Liver (tissue), 9 donors: ENCODE data around the gene FMN1. TPM values are rescaled to one million over a fixed set of nuclear protein-coding genes. Genes with fewer than 3 reads are reported as not detected.

Source experiments
- DNase-seq: peaks from one replicate; pipeline ENCODE4 v3.0.0-alpha.2; 2017; ENCODE audit warnings: low spot score
- H3K27ac ChIP-seq, 2 donors: one replicate each; pipeline ENCODE4 v1.7.0; 2013; ENCODE audit warnings: inconsistent platforms in 2 of 2, low read length in 2 of 2, control low read depth in 1 of 2, low read depth in 1 of 2, mild to moderate bottlenecking in 1 of 2
- H3K27me3 ChIP-seq, 4 donors: one replicate each; pipeline versions ENCODE4 v1.6.1 to v1.7.0; 2013; ENCODE audit warnings: low read length in 3 of 4, inconsistent platforms in 1 of 4, mild to moderate bottlenecking in 1 of 4, moderate library complexity in 1 of 4; ENCODE audit not compliant: control insufficient read depth in 4 of 4, insufficient read depth in 4 of 4
- H3K36me3 ChIP-seq, 4 donors: one replicate each; pipeline versions ENCODE4 v1.6.1 to v1.7.0; 2013; ENCODE audit warnings: low read length in 3 of 4, mild to moderate bottlenecking in 3 of 4, low read depth in 1 of 4, moderate library complexity in 1 of 4; ENCODE audit not compliant: control insufficient read depth in 4 of 4, insufficient read depth in 3 of 4
- H3K4me1 ChIP-seq, 4 donors: one replicate each; pipeline versions ENCODE4 v1.6.1 to v1.7.0; 2013; ENCODE audit warnings: low read length in 3 of 4, mild to moderate bottlenecking in 3 of 4, moderate library complexity in 1 of 4; ENCODE audit not compliant: control insufficient read depth in 4 of 4, insufficient read depth in 4 of 4
- H3K4me3 ChIP-seq, 3 donors: one replicate each; pipeline versions ENCODE4 v1.6.1 to v1.7.0; 2013; ENCODE audit warnings: low read length in 3 of 3, control low read depth in 1 of 3, low read depth in 1 of 3, mild to moderate bottlenecking in 1 of 3
- H3K9ac ChIP-seq, 2 donors: one replicate each; pipeline ENCODE4 v1.7.0; 2013; ENCODE audit warnings: low read length in 2 of 2, mild to moderate bottlenecking in 2 of 2, moderate library complexity in 2 of 2, control low read depth in 1 of 2, low read depth in 1 of 2
- H3K9me3 ChIP-seq, 4 donors: one replicate each; pipeline versions ENCODE4 v1.6.1 to v1.7.0; 2013; ENCODE audit warnings: low read length in 3 of 4; ENCODE audit not compliant: control insufficient read depth in 4 of 4
- EGR1 ChIP-seq, 2 donors: IDR thresholded peaks; 2 replicates each; pipeline ENCODE4 v1.6.1; 2016 to 2018; ENCODE audit warnings: antibody characterized with exemption in 2 of 2, low read depth in 2 of 2
- FOXA1 ChIP-seq: IDR thresholded peaks from 2 replicates; pipeline ENCODE4 v1.6.1; 2016; ENCODE audit warnings: antibody characterized with exemption
- FOXA2 ChIP-seq: IDR thresholded peaks from 2 replicates; pipeline ENCODE4 v1.6.1; 2016; ENCODE audit warnings: antibody characterized with exemption
- GABPA ChIP-seq, 2 donors: IDR thresholded peaks in 1 of 2; conservative IDR thresholded peaks in 1 of 2; 2 replicates each; pipeline ENCODE4 v1.6.1; 2016; ENCODE audit warnings: antibody characterized with exemption in 2 of 2, mild to moderate bottlenecking in 1 of 2, moderate library complexity in 1 of 2
- HNF4A ChIP-seq, 2 donors: conservative IDR thresholded peaks; 2 replicates each; pipeline ENCODE4 v1.6.1; 2016; ENCODE audit warnings: antibody characterized with exemption in 2 of 2, mild to moderate bottlenecking in 2 of 2
- HNF4G ChIP-seq: IDR thresholded peaks from 2 replicates; pipeline ENCODE4 v1.6.1; 2016; ENCODE audit warnings: antibody characterized with exemption
- JUND ChIP-seq, 2 donors: IDR thresholded peaks; 2 replicates each; pipeline ENCODE4 v1.6.1; 2016; ENCODE audit warnings: antibody characterized with exemption in 2 of 2
- NR2F2 ChIP-seq: IDR thresholded peaks from 2 replicates; pipeline ENCODE4 v1.6.1; 2016; ENCODE audit warnings: antibody characterized with exemption
- RAD21 ChIP-seq, 2 donors: IDR thresholded peaks; 2 replicates each; pipeline ENCODE4 v1.6.1; 2016; ENCODE audit warnings: antibody characterized with exemption in 2 of 2, mild to moderate bottlenecking in 2 of 2
- RXRA ChIP-seq, 2 donors: IDR thresholded peaks; 2 replicates each; pipeline ENCODE4 v1.6.1; 2017 to 2018; ENCODE audit warnings: antibody characterized with exemption in 2 of 2, mild to moderate bottlenecking in 1 of 2
- YY1 ChIP-seq: IDR thresholded peaks from 2 replicates; pipeline ENCODE4 v1.6.1; 2016; ENCODE audit warnings: antibody characterized with exemption, mild to moderate bottlenecking
- WGBS: extraction: QIAGEN DNeasy Blood & Tissue Kit; methylation state at CpG from one replicate; pipeline ENCODE4 v1.1.7; 2013; 5-methylcytosine and 5-hydroxymethylcytosine counted together
- polyA plus RNA-seq, 2 donors: library from polyadenylated mRNA; stranded (reverse) in 1 of 2; unstranded in 1 of 2; fragments of 200-250 nt in 1 of 2; fragments of >200 nt in 1 of 2; fragmentation: Nextera tagmentation in 1 of 2; extraction: Ambion mirVana in 1 of 2; gene quantifications; one replicate each; pipeline versions ENCODE4 v1.2.1 to v1.2.3, GENCODE V29; 2013 to 2015
- total RNA-seq, 2 donors: library from RNA; depleted of rRNA; stranded (reverse); fragments of >200 nt; gene quantifications; one replicate each; pipeline ENCODE4 v1.2.3, GENCODE V29; 2014
- TF ChIP-seq, protein P1 (sequence below): IDR thresholded peaks from 2 replicates; pipeline ENCODE4 v1.6.1; 2016; ENCODE audit warnings: antibody characterized with exemption
- TF ChIP-seq, protein P2 (sequence below): IDR thresholded peaks from 2 replicates; pipeline ENCODE4 v1.6.1; 2016; ENCODE audit warnings: antibody characterized with exemption
- TF ChIP-seq, protein P3 (sequence below): fragments of 150-350 bp; IDR thresholded peaks from 2 replicates; pipeline ENCODE4 v1.5.1; 2017; ENCODE audit warnings: improper control_type of control experiment, low read depth, low read length; ENCODE audit not compliant: missing input control
- TF ChIP-seq, protein P4 (sequence below): IDR thresholded peaks from 2 replicates; pipeline ENCODE4 v1.6.1; 2016; ENCODE audit warnings: antibody characterized with exemption
- TF ChIP-seq, protein P5 (sequence below): IDR thresholded peaks from 2 replicates; pipeline ENCODE4 v1.6.1; 2016; ENCODE audit warnings: antibody characterized with exemption, mild to moderate bottlenecking
- donor health status: healthy.
- donor health status: healthy.
- donor health status: healthy.
- donor health status: healthy.
- donor health status: healthy.

FMN1 gene
- total and polyA plus RNA-seq, 4 donors: 0.21 to 5.4 (median 0.53) TPM

DNA sequence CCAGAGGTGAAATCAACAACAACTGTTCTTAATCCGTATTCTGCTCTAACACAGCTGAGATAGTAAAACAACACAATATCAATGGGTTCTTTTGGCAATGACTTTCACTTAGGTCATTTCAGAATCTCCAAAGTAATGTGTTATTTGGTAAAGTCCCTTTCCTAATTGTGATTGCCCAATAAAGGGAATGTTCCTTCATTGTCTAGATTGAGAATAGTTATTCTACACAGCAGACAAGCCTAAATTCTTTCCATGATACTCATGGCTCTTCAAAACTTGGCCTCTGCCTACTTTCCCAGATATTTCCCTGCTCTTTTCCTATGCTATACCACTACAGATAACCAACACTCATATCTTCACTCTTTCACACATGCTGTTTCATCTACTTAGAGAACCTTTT lies 219.8 kb downstream of the FMN1 start:
- WGBS: 89% methylated on average over 1 of the region's 1 CpG
- H3K27me3 ChIP-seq: peaks cover 0 to 10% (median 0%) of the 10 kb centered on the region in 4 donors
- no peak overlapping the region for H3K4me3 ChIP-seq
- H3K4me1 ChIP-seq: no peaks in the 10 kb centered on the region
- no peak overlapping the region for H3K9ac ChIP-seq
- TF ChIP-seq, protein P1, sequence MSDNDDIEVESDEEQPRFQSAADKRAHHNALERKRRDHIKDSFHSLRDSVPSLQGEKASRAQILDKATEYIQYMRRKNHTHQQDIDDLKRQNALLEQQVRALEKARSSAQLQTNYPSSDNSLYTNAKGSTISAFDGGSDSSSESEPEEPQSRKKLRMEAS: no peak
- TF ChIP-seq RAD21 (IDR thresholded peaks at IDR 0.05) (no peak), HNF4A (conservative IDR thresholded peaks at IDR 0.05) (no peak), FOXA2 (no peak), GABPA (IDR thresholded peaks at IDR 0.05 in 1 of 2, conservative IDR thresholded peaks at IDR 0.05 in 1 of 2) (no peak), YY1 (no peak), HNF4G (no peak), JUND (IDR thresholded peaks at IDR 0.05) (no peak)
- TF ChIP-seq, protein P2, sequence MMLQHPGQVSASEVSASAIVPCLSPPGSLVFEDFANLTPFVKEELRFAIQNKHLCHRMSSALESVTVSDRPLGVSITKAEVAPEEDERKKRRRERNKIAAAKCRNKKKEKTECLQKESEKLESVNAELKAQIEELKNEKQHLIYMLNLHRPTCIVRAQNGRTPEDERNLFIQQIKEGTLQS: no peak
- TF ChIP-seq, protein P3, sequence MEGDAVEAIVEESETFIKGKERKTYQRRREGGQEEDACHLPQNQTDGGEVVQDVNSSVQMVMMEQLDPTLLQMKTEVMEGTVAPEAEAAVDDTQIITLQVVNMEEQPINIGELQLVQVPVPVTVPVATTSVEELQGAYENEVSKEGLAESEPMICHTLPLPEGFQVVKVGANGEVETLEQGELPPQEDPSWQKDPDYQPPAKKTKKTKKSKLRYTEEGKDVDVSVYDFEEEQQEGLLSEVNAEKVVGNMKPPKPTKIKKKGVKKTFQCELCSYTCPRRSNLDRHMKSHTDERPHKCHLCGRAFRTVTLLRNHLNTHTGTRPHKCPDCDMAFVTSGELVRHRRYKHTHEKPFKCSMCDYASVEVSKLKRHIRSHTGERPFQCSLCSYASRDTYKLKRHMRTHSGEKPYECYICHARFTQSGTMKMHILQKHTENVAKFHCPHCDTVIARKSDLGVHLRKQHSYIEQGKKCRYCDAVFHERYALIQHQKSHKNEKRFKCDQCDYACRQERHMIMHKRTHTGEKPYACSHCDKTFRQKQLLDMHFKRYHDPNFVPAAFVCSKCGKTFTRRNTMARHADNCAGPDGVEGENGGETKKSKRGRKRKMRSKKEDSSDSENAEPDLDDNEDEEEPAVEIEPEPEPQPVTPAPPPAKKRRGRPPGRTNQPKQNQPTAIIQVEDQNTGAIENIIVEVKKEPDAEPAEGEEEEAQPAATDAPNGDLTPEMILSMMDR: no peak
- H3K36me3 ChIP-seq: no peaks in the 10 kb centered on the region
- H3K9me3 ChIP-seq: no peaks in the 10 kb centered on the region
- no peak overlapping the region for H3K27ac ChIP-seq
- DNase-seq: no peak

DNA sequence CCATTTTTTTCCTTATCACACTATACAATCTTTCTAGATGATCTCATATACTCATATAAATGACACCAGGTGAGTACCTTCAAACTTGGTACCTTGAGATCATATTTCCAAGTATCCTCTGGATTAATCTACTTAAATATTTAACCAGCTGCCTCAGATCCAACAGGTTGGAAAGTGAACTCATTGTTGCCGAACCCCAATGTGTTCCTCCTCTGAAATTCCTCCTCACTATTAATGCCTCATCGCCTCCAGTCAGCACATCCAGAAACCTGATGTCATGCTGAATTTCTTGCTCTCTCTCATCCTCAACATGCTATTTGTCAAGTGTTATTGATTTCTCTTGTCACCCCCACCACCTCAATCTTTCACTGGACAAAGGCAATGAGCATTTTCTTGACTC lies 221.8 kb downstream of the FMN1 start:
- H3K27ac ChIP-seq: no peak overlapping the region
- peaks cover 0 to 12% (median 0%) of the 10 kb centered on the region in 4 donors for H3K27me3 ChIP-seq
- no peaks in the 10 kb centered on the region for H3K36me3 ChIP-seq
- H3K9me3 ChIP-seq: no peaks in the 10 kb centered on the region
- no peaks in the 10 kb centered on the region for H3K4me1 ChIP-seq
- no peak overlapping the region for H3K9ac ChIP-seq
- no peak for TF ChIP-seq FOXA2
- TF ChIP-seq, protein P1: no peak
- no peak for TF ChIP-seq RXRA (IDR thresholded peaks at IDR 0.05)
- TF ChIP-seq, protein P3: no peak
- no peak for TF ChIP-seq HNF4A (conservative IDR thresholded peaks at IDR 0.05)
- no peak for TF ChIP-seq YY1
- TF ChIP-seq, protein P4, sequence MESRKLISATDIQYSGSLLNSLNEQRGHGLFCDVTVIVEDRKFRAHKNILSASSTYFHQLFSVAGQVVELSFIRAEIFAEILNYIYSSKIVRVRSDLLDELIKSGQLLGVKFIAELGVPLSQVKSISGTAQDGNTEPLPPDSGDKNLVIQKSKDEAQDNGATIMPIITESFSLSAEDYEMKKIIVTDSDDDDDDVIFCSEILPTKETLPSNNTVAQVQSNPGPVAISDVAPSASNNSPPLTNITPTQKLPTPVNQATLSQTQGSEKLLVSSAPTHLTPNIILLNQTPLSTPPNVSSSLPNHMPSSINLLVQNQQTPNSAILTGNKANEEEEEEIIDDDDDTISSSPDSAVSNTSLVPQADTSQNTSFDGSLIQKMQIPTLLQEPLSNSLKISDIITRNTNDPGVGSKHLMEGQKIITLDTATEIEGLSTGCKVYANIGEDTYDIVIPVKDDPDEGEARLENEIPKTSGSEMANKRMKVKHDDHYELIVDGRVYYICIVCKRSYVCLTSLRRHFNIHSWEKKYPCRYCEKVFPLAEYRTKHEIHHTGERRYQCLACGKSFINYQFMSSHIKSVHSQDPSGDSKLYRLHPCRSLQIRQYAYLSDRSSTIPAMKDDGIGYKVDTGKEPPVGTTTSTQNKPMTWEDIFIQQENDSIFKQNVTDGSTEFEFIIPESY: no peak
- TF ChIP-seq, protein P5, sequence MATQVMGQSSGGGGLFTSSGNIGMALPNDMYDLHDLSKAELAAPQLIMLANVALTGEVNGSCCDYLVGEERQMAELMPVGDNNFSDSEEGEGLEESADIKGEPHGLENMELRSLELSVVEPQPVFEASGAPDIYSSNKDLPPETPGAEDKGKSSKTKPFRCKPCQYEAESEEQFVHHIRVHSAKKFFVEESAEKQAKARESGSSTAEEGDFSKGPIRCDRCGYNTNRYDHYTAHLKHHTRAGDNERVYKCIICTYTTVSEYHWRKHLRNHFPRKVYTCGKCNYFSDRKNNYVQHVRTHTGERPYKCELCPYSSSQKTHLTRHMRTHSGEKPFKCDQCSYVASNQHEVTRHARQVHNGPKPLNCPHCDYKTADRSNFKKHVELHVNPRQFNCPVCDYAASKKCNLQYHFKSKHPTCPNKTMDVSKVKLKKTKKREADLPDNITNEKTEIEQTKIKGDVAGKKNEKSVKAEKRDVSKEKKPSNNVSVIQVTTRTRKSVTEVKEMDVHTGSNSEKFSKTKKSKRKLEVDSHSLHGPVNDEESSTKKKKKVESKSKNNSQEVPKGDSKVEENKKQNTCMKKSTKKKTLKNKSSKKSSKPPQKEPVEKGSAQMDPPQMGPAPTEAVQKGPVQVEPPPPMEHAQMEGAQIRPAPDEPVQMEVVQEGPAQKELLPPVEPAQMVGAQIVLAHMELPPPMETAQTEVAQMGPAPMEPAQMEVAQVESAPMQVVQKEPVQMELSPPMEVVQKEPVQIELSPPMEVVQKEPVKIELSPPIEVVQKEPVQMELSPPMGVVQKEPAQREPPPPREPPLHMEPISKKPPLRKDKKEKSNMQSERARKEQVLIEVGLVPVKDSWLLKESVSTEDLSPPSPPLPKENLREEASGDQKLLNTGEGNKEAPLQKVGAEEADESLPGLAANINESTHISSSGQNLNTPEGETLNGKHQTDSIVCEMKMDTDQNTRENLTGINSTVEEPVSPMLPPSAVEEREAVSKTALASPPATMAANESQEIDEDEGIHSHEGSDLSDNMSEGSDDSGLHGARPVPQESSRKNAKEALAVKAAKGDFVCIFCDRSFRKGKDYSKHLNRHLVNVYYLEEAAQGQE: no peak
- TF ChIP-seq, protein P2: no peak
- TF ChIP-seq NR2F2: no peak
- no peak for TF ChIP-seq HNF4G
- TF ChIP-seq FOXA1: no peak
- no peak for TF ChIP-seq EGR1 (IDR thresholded peaks at IDR 0.05; ENCODE audit: low read depth in 2 of 2)
- DNase-seq: no peak
- no peak overlapping the region for H3K4me3 ChIP-seq
- 87% methylated on average over 2 of the region's 2 CpGs for WGBS
